GM23338 (cell line): ENCODE results near the gene SMYD3.

ENCODE experiments used
- CREB1 ChIP-seq: fragments of 250-450 bp; sonication (Bioruptor Pico); IDR thresholded peaks from 2 replicates; pipeline ENCODE4 v1.5.0; 2020; ENCODE audit warnings: low read depth, mild to moderate bottlenecking, moderate library complexity
- ETS1 ChIP-seq: IDR thresholded peaks from 2 replicates; pipeline ENCODE4 v1.6.1; 2016; ENCODE audit warnings: antibody characterized with exemption
- EZH2 ChIP-seq: fragments of 200-600 bp; sonication (generic); IDR thresholded peaks from one replicate; pipeline ENCODE4 v1.8.0; 2017; ENCODE audit warnings: antibody characterized with exemption, mild to moderate bottlenecking, low read depth; ENCODE audit not compliant: unreplicated experiment
- EZH2phosphoT487 ChIP-seq: fragments of 200-600 bp; sonication (generic); IDR thresholded peaks from one replicate; pipeline ENCODE4 v1.8.1; 2018; ENCODE audit warnings: antibody characterized with exemption; ENCODE audit not compliant: unreplicated experiment
- JUNB ChIP-seq: IDR thresholded peaks from one replicate; pipeline ENCODE4 v1.6.1; 2016; ENCODE audit warnings: antibody characterized with exemption; ENCODE audit not compliant: unreplicated experiment
- NANOG ChIP-seq: IDR thresholded peaks from 2 replicates; pipeline ENCODE4 v1.6.1; 2016; ENCODE audit warnings: antibody characterized with exemption, borderline replicate concordance
- POLR2AphosphoS5 ChIP-seq: IDR thresholded peaks from 2 replicates; pipeline ENCODE4 v1.6.1; 2016; ENCODE audit warnings: antibody characterized with exemption, low read depth
- REST ChIP-seq: IDR thresholded peaks from one replicate; pipeline ENCODE4 v1.6.1; 2018; ENCODE audit warnings: antibody characterized with exemption; ENCODE audit not compliant: unreplicated experiment
- ZNF331 ChIP-seq: fragments of 250-450 bp; sonication (Bioruptor Pico); IDR thresholded peaks from 2 replicates; pipeline ENCODE4 v1.5.0; 2020; ENCODE audit warnings: low read depth, mild to moderate bottlenecking, moderate library complexity
- ZNF462 ChIP-seq: fragments of 250-450 bp; sonication (Bioruptor Pico); IDR thresholded peaks from 2 replicates; pipeline ENCODE4 v1.5.0; 2020; ENCODE audit warnings: mild to moderate bottlenecking, moderate library complexity
- TF ChIP-seq, protein P1 (sequence below), 2 experiments: fragments of 200-600 bp in 1 of 2; sonication (generic) in 1 of 2; conservative IDR thresholded peaks; 2 replicates each; pipeline versions ENCODE4 v1.5.1 to v1.6.1; 2016 to 2017; ENCODE audit warnings: antibody characterized with exemption in 2 of 2, low read depth in 2 of 2, mild to moderate bottlenecking in 2 of 2, moderate library complexity in 1 of 2

- TF ChIP-seq, protein P1, sequence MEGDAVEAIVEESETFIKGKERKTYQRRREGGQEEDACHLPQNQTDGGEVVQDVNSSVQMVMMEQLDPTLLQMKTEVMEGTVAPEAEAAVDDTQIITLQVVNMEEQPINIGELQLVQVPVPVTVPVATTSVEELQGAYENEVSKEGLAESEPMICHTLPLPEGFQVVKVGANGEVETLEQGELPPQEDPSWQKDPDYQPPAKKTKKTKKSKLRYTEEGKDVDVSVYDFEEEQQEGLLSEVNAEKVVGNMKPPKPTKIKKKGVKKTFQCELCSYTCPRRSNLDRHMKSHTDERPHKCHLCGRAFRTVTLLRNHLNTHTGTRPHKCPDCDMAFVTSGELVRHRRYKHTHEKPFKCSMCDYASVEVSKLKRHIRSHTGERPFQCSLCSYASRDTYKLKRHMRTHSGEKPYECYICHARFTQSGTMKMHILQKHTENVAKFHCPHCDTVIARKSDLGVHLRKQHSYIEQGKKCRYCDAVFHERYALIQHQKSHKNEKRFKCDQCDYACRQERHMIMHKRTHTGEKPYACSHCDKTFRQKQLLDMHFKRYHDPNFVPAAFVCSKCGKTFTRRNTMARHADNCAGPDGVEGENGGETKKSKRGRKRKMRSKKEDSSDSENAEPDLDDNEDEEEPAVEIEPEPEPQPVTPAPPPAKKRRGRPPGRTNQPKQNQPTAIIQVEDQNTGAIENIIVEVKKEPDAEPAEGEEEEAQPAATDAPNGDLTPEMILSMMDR (conservative IDR thresholded peaks at IDR 0.05; ENCODE audit: low read depth in 2 of 2) = no peak
- no peak for TF ChIP-seq REST
- no peak for TF ChIP-seq POLR2AphosphoS5
- TF ChIP-seq EZH2 = no peak
- no peak for TF ChIP-seq JUNB
- no peak for TF ChIP-seq ZNF331
- TF ChIP-seq EZH2phosphoT487 = no peak
- TF ChIP-seq NANOG = no peak
- no peak for TF ChIP-seq CREB1 (CRISPR knock-in tag)
- no peak for TF ChIP-seq ZNF462 (CRISPR knock-in tag)
- TF ChIP-seq ETS1 = no peak
Observed at GRCh38 chr1:245984390-245985155, 522.5 kb downstream of the SMYD3 start.
